ENCODE results near the gene WIZ.

The WIZ gene

DNA sequence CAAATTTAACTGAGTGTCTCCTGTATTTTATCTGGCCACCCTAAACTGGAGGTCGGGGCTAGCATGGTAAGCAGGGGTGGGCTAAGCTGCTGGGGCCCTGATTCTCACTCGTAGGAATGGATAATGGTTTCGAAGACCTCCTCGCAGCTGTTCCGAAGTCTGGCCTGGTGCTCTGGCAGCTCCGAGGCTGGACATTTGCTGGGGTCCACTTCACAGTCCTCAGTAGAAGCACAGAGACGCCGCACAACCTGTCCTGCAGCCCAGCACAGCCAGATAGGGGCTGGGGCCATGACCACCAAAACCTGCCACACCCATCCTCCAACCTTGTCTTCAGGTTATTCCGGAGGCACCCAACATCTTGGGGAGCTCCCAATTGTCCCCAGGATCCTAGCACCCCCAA lies 6.2 kb upstream of the WIZ start:
- Histone ChIP-seq H3K27me3 (ENCODE audit: control insufficient read depth, low read length) (no peaks in the 10 kb centered on the region), H3K36me3 (ENCODE audit: control insufficient read depth, low read length) (peaks cover 32% of the 10 kb centered on the region)

DNA sequence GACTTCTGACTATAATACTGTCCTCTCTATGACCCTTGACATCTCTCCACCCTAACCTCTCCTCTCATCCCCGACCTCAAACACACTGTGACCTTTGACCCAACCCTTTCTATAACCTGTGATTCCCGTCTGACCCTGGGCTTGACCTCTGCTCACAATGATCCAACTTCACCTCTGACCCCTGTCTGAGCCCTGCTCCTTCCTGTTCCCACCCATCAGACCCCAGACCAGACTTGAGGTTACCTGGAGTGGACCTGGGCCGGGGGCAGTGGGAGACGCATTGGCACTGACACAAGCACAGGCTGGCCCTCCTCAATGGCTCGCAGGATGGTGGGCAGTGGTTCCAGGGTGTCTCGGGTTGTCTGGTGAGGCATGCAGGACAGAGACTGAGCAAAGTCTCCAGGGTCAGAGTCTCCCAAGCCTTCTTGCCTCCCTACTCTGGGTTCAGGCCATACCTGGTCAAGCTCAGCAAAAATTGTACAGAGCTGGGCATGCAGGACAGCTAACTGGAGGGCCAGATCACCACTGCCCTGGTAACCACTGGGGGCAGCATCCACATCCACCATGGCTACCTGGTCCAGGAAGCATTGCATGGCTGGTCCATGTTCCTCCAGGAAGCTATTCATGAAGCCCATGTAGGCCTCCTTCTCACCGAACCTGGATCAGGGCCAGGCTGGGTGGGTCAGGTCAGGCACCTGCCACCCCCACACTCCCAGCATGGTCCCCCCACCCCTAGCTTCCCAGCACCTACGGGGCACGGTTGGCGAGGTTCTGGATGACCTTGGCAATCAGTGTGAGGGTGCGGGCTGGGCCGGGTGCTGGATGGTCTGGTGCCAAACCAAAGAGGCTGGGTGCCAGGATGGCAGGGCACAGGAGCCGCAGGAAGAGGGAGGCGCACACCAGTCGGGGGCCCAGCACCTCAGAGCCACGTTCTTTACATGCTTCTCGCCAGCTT lies 4.4 kb upstream of the WIZ start:
- no peak overlapping the region for H3K4me3 ChIP-seq (ENCODE audit: low read length)
- H3K36me3 ChIP-seq (ENCODE audit: control insufficient read depth, low read length) = peaks cover 32% of the 10 kb centered on the region
- H3K79me2 ChIP-seq (ENCODE audit: control insufficient read depth, low read length) = no peaks in the 10 kb centered on the region
- H3K9me3 ChIP-seq (ENCODE audit: control insufficient read depth, insufficient read depth, low read length) = no peaks in the 10 kb centered on the region
- H3K27me3 ChIP-seq (ENCODE audit: control insufficient read depth, low read length) = no peaks in the 10 kb centered on the region
- no peak overlapping the region for H3K4me2 ChIP-seq (ENCODE audit: low read length)
- TF ChIP-seq CTCF (IDR thresholded peaks at IDR 0.05; ENCODE audit: low read depth, low read length, poor library complexity, severe bottlenecking) = no peak
- H3F3A ChIP-seq (ENCODE audit: control insufficient read depth, insufficient read depth) = peaks cover 21% of the 10 kb centered on the region
- H3K4me1 ChIP-seq (ENCODE audit: control insufficient read depth, low read length) = peaks cover 7% of the 10 kb centered on the region
- no peaks in the 10 kb centered on the region for H4K20me1 ChIP-seq (ENCODE audit: control insufficient read depth, insufficient read depth, low read depth, low read length)
- H3K9me2 ChIP-seq (replicated peaks; ENCODE audit: control insufficient read depth, low read length) = no peaks in the 10 kb centered on the region; the same call in 1 of the 2 replicates
- H3K27ac ChIP-seq (ENCODE audit: low read depth, low read length) = no peak overlapping the region

More for the DNA sequence above, 6.2 kb upstream of the WIZ start:
- Histone ChIP-seq H3K4me1 (ENCODE audit: control insufficient read depth, low read length) (no peaks in the 10 kb centered on the region), H3K9me3 (ENCODE audit: control insufficient read depth, insufficient read depth, low read length) (no peaks in the 10 kb centered on the region), H3K4me3 (ENCODE audit: low read length) (no peak overlapping the region), H3K79me2 (ENCODE audit: control insufficient read depth, low read length) (no peaks in the 10 kb centered on the region), H3K4me2 (ENCODE audit: low read length) (no peak overlapping the region), H4K20me1 (ENCODE audit: control insufficient read depth, insufficient read depth, low read depth, low read length) (no peaks in the 10 kb centered on the region), H3K27ac (ENCODE audit: low read depth, low read length) (no peak overlapping the region), H3K9me2 (replicated peaks; ENCODE audit: control insufficient read depth, low read length) (no peaks in the 10 kb centered on the region), H3F3A (ENCODE audit: control insufficient read depth, insufficient read depth) (peaks cover 12% of the 10 kb centered on the region)
- no peak for TF ChIP-seq EZH2phosphoT487 (IDR thresholded peaks at IDR 0.05; ENCODE audit: borderline replicate concordance, low read length)
- TF ChIP-seq CTCF (IDR thresholded peaks at IDR 0.05; ENCODE audit: low read depth, low read length, poor library complexity, severe bottlenecking) = no peak

DNA sequence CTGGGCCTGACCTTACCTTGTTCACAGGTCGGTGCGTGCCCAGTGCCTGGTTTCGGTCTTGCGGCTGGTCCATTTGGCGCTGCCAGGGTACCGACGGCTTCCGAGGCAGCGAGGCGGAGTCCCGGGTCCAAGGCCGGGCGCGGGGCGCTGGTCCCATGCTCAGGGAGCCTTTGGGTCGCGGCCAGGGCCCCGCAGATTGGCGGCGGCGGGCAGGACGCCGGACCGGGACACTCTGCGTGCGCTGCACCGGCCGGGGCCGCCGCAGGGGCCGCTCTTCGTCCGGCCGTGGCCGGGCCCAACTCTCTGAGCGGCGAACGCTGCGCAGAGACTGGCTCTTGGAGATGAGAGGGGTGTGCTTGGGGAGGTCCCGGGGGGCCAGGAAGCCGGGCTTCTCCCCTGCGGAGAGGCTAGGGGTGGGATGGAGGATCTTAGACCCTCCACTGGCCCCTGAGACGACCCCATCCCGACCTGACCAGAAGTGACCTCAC lies 3.4 kb upstream of the WIZ start:
- TF ChIP-seq CTCF (IDR thresholded peaks at IDR 0.05; ENCODE audit: low read depth, low read length, poor library complexity, severe bottlenecking) = no peak
- H3K79me2 ChIP-seq (ENCODE audit: control insufficient read depth, low read length) = no peaks in the 10 kb centered on the region
- H3K4me2 ChIP-seq (ENCODE audit: low read length) = no peak overlapping the region
- H3K27ac ChIP-seq (ENCODE audit: low read depth, low read length) = no peak overlapping the region
- H3K36me3 ChIP-seq (ENCODE audit: control insufficient read depth, low read length) = peaks cover 32% of the 10 kb centered on the region
- H3K9me2 ChIP-seq (replicated peaks; ENCODE audit: control insufficient read depth, low read length) = no peaks in the 10 kb centered on the region; the same call in 1 of the 2 replicates
- H3K9me3 ChIP-seq (ENCODE audit: control insufficient read depth, insufficient read depth, low read length) = no peaks in the 10 kb centered on the region
- H3K4me3 ChIP-seq (ENCODE audit: low read length) = no peak overlapping the region
- H4K20me1 ChIP-seq (ENCODE audit: control insufficient read depth, insufficient read depth, low read depth, low read length) = no peaks in the 10 kb centered on the region
- H3K4me1 ChIP-seq (ENCODE audit: control insufficient read depth, low read length) = peaks cover 18% of the 10 kb centered on the region
- peaks cover 21% of the 10 kb centered on the region for H3F3A ChIP-seq (ENCODE audit: control insufficient read depth, insufficient read depth)
- peaks cover 6% of the 10 kb centered on the region; the same call in 1 of the 2 replicates for H3K27me3 ChIP-seq (ENCODE audit: control insufficient read depth, low read length)

Measured in DOHH2 (cell line).